Measurements from ENCODE around the gene DTNA. TPM values are rescaled to one million over a fixed set of nuclear protein-coding genes. Genes with fewer than 3 reads are reported as not detected.

Gene DTNA
- total RNA-seq, 1 experiment from 2014 or later: 10.4 TPM

DNA sequence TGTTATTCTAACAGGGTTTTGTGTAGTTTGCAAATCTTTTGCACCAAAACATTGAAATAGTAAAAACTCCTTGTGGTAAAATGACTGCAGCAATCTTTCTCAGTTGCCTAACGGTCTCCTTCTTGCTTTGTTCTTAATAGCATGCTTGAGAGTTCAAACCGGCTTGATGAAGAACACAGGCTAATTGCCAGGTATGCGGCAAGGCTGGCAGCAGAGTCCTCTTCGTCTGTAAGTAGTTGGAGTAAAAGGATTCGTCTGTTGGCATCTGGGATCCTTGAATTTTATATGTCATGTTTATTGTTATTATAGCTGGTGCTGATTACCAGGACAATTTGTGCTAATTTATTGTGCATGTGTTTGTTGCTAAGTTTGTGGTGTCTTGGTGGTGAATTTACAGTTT lies 138.1 kb downstream of the DTNA start:
- CTCF ChIA-PET: no interaction called here
- no TSS peak for BruUV-seq (replicated peaks)
- Mint-ChIP-seq H3K4me1 (ENCODE audit: low read depth, unreplicated experiment) (no peaks in the 10 kb centered on the region), H3K4me3 (ENCODE audit: unreplicated experiment) (no peak overlapping the region), H3K36me3 (ENCODE audit: insufficient read depth, unreplicated experiment) (no peaks in the 10 kb centered on the region), H3K9me3 (ENCODE audit: unreplicated experiment) (no peaks in the 10 kb centered on the region), H3K27ac (ENCODE audit: unreplicated experiment) (no peak overlapping the region), H3K27me3 (ENCODE audit: insufficient read depth, unreplicated experiment) (no peaks in the 10 kb centered on the region)
- Histone ChIP-seq H3K4me1 (no peaks in the 10 kb centered on the region), H3K27me3 (replicated peaks; ENCODE audit: control insufficient read depth, insufficient read depth, low read length) (no peaks in the 10 kb centered on the region), H3K4me3 (ENCODE audit: low read depth, low read length) (no peak overlapping the region), H3K36me3 (ENCODE audit: control insufficient read depth, insufficient read depth, low read length) (no peaks in the 10 kb centered on the region), H3K9me3 (no peaks in the 10 kb centered on the region)
- DNase-seq: no peak
- POLR2A ChIA-PET: no interaction called here
- TF ChIP-seq, protein P1, sequence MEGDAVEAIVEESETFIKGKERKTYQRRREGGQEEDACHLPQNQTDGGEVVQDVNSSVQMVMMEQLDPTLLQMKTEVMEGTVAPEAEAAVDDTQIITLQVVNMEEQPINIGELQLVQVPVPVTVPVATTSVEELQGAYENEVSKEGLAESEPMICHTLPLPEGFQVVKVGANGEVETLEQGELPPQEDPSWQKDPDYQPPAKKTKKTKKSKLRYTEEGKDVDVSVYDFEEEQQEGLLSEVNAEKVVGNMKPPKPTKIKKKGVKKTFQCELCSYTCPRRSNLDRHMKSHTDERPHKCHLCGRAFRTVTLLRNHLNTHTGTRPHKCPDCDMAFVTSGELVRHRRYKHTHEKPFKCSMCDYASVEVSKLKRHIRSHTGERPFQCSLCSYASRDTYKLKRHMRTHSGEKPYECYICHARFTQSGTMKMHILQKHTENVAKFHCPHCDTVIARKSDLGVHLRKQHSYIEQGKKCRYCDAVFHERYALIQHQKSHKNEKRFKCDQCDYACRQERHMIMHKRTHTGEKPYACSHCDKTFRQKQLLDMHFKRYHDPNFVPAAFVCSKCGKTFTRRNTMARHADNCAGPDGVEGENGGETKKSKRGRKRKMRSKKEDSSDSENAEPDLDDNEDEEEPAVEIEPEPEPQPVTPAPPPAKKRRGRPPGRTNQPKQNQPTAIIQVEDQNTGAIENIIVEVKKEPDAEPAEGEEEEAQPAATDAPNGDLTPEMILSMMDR (IDR thresholded peaks at IDR 0.05; ENCODE audit: insufficient read depth in 1 of 2, low read depth in 1 of 2, low read length in 1 of 2, severe bottlenecking in 1 of 2, unreplicated experiment in 1 of 2): no peak
- intact Hi-C loops (cut with micrococcal nuclease; ENCODE audit: unreplicated experiment): no loop called here

DNA sequence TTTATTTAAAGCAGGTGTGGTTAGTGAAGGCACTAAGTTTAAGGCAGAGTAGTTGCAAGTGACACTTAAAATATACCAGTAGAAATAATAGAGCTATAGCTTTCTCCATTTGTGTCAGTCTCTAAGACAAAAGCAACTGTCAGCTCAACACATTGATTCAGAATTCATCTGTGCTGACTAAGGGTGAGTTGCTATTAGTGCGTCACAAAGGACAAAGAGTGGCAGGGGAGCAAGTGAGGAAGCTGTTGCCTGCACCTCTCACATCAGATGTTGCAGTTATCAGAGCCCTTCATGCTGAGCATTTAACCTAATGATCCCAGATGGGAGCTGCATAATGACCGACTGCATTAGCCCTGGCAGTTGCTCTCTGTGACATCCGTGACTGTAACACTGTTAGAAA lies 138.6 kb downstream of the DTNA start:
- no peak overlapping the region for H3K4me3 ChIP-seq (ENCODE audit: low read depth, low read length)
- H3K4me1 Mint-ChIP-seq (ENCODE audit: low read depth, unreplicated experiment): no peaks in the 10 kb centered on the region
- ChIA-PET CTCF (no interaction called here), POLR2A (no interaction called here)
- TF ChIP-seq, protein P1 (IDR thresholded peaks at IDR 0.05; ENCODE audit: insufficient read depth in 1 of 2, low read depth in 1 of 2, low read length in 1 of 2, severe bottlenecking in 1 of 2, unreplicated experiment in 1 of 2): no peak
- H3K36me3 Mint-ChIP-seq (ENCODE audit: insufficient read depth, unreplicated experiment): no peaks in the 10 kb centered on the region
- H3K36me3 ChIP-seq (ENCODE audit: control insufficient read depth, insufficient read depth, low read length): no peaks in the 10 kb centered on the region
- no TSS peak for BruUV-seq (replicated peaks)
- no peaks in the 10 kb centered on the region for H3K9me3 Mint-ChIP-seq (ENCODE audit: unreplicated experiment)
- H3K27me3 Mint-ChIP-seq (ENCODE audit: insufficient read depth, unreplicated experiment): no peaks in the 10 kb centered on the region
- no peak overlapping the region for H3K27ac Mint-ChIP-seq (ENCODE audit: unreplicated experiment)
- H3K27me3 ChIP-seq (replicated peaks; ENCODE audit: control insufficient read depth, insufficient read depth, low read length): no peaks in the 10 kb centered on the region
- no peak overlapping the region for H3K4me3 Mint-ChIP-seq (ENCODE audit: unreplicated experiment)
- no peaks in the 10 kb centered on the region for H3K4me1 ChIP-seq
- no peak for DNase-seq
- H3K9me3 ChIP-seq: no peaks in the 10 kb centered on the region
- intact Hi-C loops (cut with micrococcal nuclease; ENCODE audit: unreplicated experiment): no loop called here

DNA sequence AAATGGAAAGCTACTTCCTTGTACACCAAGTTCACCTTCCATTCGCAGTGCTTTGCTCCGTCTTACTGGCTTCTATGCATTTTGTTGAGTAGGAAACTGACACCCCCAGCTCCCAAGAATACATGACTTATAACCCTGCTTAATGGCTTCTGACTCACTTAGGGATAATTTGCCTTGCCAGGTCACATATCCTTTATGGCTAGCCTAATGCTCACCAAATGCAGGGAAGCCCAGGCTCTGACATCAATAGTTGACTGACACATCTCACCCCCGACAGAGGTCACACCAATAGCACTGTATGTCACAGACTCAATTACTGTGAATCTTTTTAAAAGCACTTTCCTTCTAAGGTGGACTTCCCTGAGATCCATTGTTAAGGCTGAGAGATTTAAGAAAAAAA lies 147.2 kb downstream of the DTNA start:
- no peaks in the 10 kb centered on the region for H3K4me1 Mint-ChIP-seq (ENCODE audit: low read depth, unreplicated experiment)
- H3K36me3 Mint-ChIP-seq (ENCODE audit: insufficient read depth, unreplicated experiment): no peaks in the 10 kb centered on the region
- no peak overlapping the region for H3K27ac Mint-ChIP-seq (ENCODE audit: unreplicated experiment)
- DNase-seq: no peak
- no TSS peak for BruUV-seq (replicated peaks)
- Histone ChIP-seq H3K27me3 (replicated peaks; ENCODE audit: control insufficient read depth, insufficient read depth, low read length) (no peaks in the 10 kb centered on the region), H3K36me3 (ENCODE audit: control insufficient read depth, insufficient read depth, low read length) (no peaks in the 10 kb centered on the region), H3K4me1 (no peaks in the 10 kb centered on the region), H3K9me3 (no peaks in the 10 kb centered on the region), H3K4me3 (ENCODE audit: low read depth, low read length) (no peak overlapping the region)
- H3K9me3 Mint-ChIP-seq (ENCODE audit: unreplicated experiment): no peaks in the 10 kb centered on the region
- POLR2A ChIA-PET: no interaction called here
- TF ChIP-seq, protein P1 (IDR thresholded peaks at IDR 0.05; ENCODE audit: insufficient read depth in 1 of 2, low read depth in 1 of 2, low read length in 1 of 2, severe bottlenecking in 1 of 2, unreplicated experiment in 1 of 2): no peak
- H3K4me3 Mint-ChIP-seq (ENCODE audit: unreplicated experiment): no peak overlapping the region
- intact Hi-C loops (cut with micrococcal nuclease; ENCODE audit: unreplicated experiment): no loop called here
- CTCF ChIA-PET: no interaction called here
- no peaks in the 10 kb centered on the region for H3K27me3 Mint-ChIP-seq (ENCODE audit: insufficient read depth, unreplicated experiment)
